Lower leg skin (tissue), 4 donors: ENCODE results near the gene WNT1. TPM values are rescaled to one million over a fixed set of nuclear protein-coding genes. Genes with fewer than 3 reads are reported as not detected.

Experiments
- DNase-seq, 2 donors: peaks; one replicate each; pipeline ENCODE4 v3.0.0-alpha.2; 2019; ENCODE audit warnings: low spot score in 2 of 2
- H3K4me3 ChIP-seq: fragments of 200-600 bp; sonication (generic); 2 replicates; pipeline ENCODE4 v1.5.1; 2017; ENCODE audit warnings: mild to moderate bottlenecking, low read depth; ENCODE audit not compliant: poor library complexity, severe bottlenecking
- CTCF ChIP-seq, 3 donors: fragments of 450-650 bp; IDR thresholded peaks; one replicate each; pipeline ENCODE4 v1.5.1; 2016; ENCODE audit warnings: antibody characterized with exemption in 3 of 3, mild to moderate bottlenecking in 3 of 3, moderate library complexity in 2 of 3
- POLR2A ChIP-seq, 2 donors: fragments of 450-650 bp; IDR thresholded peaks; one replicate each; pipeline ENCODE4 v1.6.1; 2016 to 2017; ENCODE audit warnings: antibody characterized with exemption in 2 of 2, mild to moderate bottlenecking in 1 of 2, moderate library complexity in 1 of 2
- WGBS, 2 donors: methylation state at CpG; one replicate each; pipeline ENCODE4 v1.1.5; 2018; 5-methylcytosine and 5-hydroxymethylcytosine counted together
- intact Hi-C: fragments of 100-400 bp; cut with DNase I; formaldehyde crosslinking; loops from one replicate; pipeline ENCODE4 v1.15.0; 2023; ENCODE audit warnings: low total_unique reads
- total RNA-seq, 4 donors: library from RNA; depleted of rRNA; stranded (reverse); fragments of >200 nt; gene quantifications; one replicate each; pipeline ENCODE4 v1.1.0, GENCODE V29; 2016

WNT1 gene
- total RNA-seq, 4 donors from 2014 or later = not detected

GRCh38 chr12:48980389-48980952 lies 2.3 kb downstream of the WNT1 start:
- intact Hi-C loops = no loop called here

DNA sequence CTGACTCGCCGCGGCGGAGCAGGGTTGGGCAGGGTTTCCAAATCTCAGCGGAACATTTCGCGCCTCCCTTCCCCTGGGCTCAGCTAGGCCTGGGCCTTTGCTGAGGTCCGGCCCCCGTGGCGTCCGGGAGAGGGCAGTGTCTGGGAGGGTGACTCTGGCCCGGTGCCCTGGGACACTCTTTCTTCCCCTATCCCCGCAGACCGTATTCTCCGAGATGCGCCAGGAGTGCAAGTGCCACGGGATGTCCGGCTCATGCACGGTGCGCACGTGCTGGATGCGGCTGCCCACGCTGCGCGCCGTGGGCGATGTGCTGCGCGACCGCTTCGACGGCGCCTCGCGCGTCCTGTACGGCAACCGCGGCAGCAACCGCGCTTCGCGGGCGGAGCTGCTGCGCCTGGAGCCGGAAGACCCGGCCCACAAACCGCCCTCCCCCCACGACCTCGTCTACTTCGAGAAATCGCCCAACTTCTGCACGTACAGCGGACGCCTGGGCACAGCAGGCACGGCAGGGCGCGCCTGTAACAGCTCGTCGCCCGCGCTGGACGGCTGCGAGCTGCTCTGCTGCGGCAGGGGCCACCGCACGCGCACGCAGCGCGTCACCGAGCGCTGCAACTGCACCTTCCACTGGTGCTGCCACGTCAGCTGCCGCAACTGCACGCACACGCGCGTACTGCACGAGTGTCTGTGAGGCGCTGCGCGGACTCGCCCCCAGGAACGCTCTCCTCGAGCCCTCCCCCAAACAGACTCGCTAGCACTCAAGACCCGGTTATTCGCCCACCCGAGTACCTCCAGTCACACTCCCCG lies 3.0 kb downstream of the WNT1 start:
- H3K4me3 ChIP-seq = no peak overlapping the region
- intact Hi-C loops = no loop called here
- TF ChIP-seq POLR2A (IDR thresholded peaks at IDR 0.05) (no peak), CTCF (IDR thresholded peaks at IDR 0.05) (no peak)
- WGBS, 2 donors = 3 to 6% methylated on average over 38 to 64 of the region's 91 CpGs
- DNase-seq = no peak

More at GRCh38 chr12:48980389-48980952, 2.3 kb downstream of the WNT1 start:
- 1 to 3% methylated on average over 23 to 42 of the region's 46 CpGs for WGBS, 2 donors
- TF ChIP-seq POLR2A (IDR thresholded peaks at IDR 0.05) (no peak), CTCF (IDR thresholded peaks at IDR 0.05) (no peak)
- no peak overlapping the region for H3K4me3 ChIP-seq
- no peak for DNase-seq

DNA sequence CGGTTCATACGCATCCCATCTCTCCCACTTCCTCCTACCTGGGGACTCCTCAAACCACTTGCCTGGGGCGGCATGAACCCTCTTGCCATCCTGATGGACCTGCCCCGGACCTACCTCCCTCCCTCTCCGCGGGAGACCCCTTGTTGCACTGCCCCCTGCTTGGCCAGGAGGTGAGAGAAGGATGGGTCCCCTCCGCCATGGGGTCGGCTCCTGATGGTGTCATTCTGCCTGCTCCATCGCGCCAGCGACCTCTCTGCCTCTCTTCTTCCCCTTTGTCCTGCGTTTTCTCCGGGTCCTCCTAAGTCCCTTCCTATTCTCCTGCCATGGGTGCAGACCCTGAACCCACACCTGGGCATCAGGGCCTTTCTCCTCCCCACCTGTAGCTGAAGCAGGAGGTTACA lies 3.6 kb downstream of the WNT1 start:
- TF ChIP-seq POLR2A (IDR thresholded peaks at IDR 0.05) (no peak), CTCF (IDR thresholded peaks at IDR 0.05) (no peak)
- no peak overlapping the region for H3K4me3 ChIP-seq
- intact Hi-C loops = no loop called here
- no peak for DNase-seq
- WGBS, 2 donors = 28 to 31% methylated on average over 13 of the region's 13 CpGs

DNA sequence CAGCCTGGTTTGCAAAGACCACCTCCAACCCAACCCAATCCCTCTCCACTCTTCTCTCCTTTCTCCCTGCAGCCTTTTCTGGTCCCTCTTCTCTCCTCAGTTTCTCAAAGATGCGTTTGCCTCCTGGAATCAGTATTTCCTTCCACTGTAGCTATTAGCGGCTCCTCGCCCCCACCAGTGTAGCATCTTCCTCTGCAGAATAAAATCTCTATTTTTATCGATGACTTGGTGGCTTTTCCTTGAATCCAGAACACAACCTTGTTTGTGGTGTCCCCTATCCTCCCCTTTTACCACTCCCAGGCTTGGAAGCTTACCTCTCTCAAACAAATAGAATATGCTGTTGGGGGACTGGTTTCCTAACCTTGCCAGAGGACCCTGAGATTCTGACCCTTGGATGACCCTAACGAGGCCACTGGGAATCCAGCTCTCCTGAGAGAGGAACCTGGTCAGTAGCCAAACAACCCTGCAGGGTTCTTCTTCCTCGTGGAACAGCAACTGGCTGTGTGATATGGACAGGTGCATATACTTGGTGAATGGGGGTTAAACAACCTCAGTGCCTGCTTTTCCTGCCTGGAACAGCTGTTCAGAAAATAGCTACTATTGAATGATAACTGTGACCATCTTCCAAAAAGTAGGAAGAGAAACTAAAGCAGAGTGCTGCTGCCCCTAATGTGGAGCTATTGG lies 4.4 kb downstream of the WNT1 start:
- DNase-seq = no peak
- TF ChIP-seq CTCF (IDR thresholded peaks at IDR 0.05) (no peak), POLR2A (IDR thresholded peaks at IDR 0.05) (no peak)
- no peak overlapping the region for H3K4me3 ChIP-seq
- intact Hi-C loops = no loop called here
- 61 to 64% methylated on average over 6 of the region's 6 CpGs for WGBS, 2 donors

GRCh38 chr12:48985475-48985897 lies 7.4 kb downstream of the WNT1 start:
- DNase-seq = peak in 1 of 2 donors; percentile 80
- intact Hi-C loops = no loop called here
- TF ChIP-seq POLR2A (IDR thresholded peaks at IDR 0.05) = no peak
- TF ChIP-seq CTCF (IDR thresholded peaks at IDR 0.05) = no peak
- H3K4me3 ChIP-seq = no peak overlapping the region
- WGBS, 2 donors = 24 to 29% methylated on average over 10 of the region's 10 CpGs
